Activated naive CD8-positive, alpha-beta T cell treated with anti-CD3 and anti-CD28 coated beads for 36 hours (primary cell): ENCODE results near the gene PPT1. TPM values are rescaled to one million over a fixed set of nuclear protein-coding genes. Genes with fewer than 3 reads are reported as not detected.

Source experiments
- DNase-seq: peaks from one replicate; pipeline ENCODE4 v3.0.0; 2021
- H3K27ac Mint-ChIP-seq: one replicate; pipeline ENCODE4 v1.8.0; 2022; ENCODE audit warnings: mild to moderate bottlenecking, moderate library complexity, mixed read lengths
- H3K27me3 Mint-ChIP-seq: one replicate; pipeline ENCODE4 v1.8.0; 2022; ENCODE audit warnings: mild to moderate bottlenecking, mixed read lengths
- H3K36me3 Mint-ChIP-seq: one replicate; pipeline ENCODE4 v1.8.0; 2021; ENCODE audit warnings: mild to moderate bottlenecking, mixed read lengths
- H3K4me1 Mint-ChIP-seq: one replicate; pipeline ENCODE4 v1.8.0; 2021; ENCODE audit warnings: mixed read lengths
- H3K4me3 Mint-ChIP-seq: one replicate; pipeline ENCODE4 v1.8.0; 2022; ENCODE audit warnings: mild to moderate bottlenecking, moderate library complexity, mixed read lengths
- H3K9me3 Mint-ChIP-seq: one replicate; pipeline ENCODE4 v1.8.0; 2022; ENCODE audit warnings: mixed read lengths
- total RNA-seq, 2 experiments: library from RNA; stranded (reverse); gene quantifications; one replicate each; pipeline ENCODE4 v1.2.3, GENCODE V29; 2021

The PPT1 gene
- total RNA-seq, 2 experiments from 2014 or later, result 87.5 to 93.7 TPM

DNA sequence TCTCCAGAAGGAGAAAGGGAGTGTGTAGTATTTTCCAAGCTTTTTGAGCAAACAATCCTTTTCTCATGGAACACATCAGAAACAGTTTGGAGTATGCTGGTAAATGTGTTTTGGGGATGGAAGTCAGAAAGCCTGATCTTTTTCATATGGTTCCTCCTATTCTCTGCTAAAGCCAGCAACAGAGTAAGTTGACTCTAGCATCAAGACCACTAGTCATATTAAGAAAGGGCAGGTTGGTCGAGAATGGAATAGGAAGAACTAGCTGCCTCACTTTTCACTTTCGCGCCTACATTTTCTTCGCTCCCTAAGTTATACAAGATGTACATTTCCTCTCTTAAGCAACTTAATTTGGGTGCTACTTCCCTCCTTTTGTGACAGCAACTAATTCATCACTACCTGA lies 24.0 kb downstream of the PPT1 start:
- no peak overlapping the region for H3K4me3 Mint-ChIP-seq
- no peaks in the 10 kb centered on the region for H3K27me3 Mint-ChIP-seq
- peaks cover 33% of the 10 kb centered on the region for H3K36me3 Mint-ChIP-seq
- H3K9me3 Mint-ChIP-seq, result no peaks in the 10 kb centered on the region
- no peak for DNase-seq
- H3K27ac Mint-ChIP-seq, result peak overlapping the region; percentile 60
- H3K4me1 Mint-ChIP-seq, result peaks cover 10% of the 10 kb centered on the region

DNA sequence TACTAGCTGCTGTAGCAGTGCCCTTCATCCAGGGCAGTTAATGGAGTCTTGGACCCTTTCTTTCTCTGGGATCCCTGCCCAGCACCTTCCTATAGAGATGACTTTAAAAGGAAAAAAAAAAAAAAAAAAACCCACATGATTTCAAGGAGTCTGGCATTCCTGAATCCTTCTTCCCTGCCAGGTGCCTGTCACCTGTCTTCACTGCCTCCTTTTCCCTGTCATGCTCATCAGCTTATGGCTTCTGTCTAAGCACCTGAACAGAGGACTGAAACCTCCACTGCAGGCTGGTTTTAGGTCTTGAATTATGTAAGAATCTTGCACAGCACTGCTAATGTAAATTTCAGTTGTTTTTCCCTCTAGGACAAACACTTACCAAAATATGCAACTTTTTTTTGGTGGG lies 24.9 kb downstream of the PPT1 start:
- Mint-ChIP-seq H3K9me3 (no peaks in the 10 kb centered on the region), H3K27ac (peak overlapping the region; percentile 60), H3K4me3 (no peak overlapping the region), H3K36me3 (peaks cover 37% of the 10 kb centered on the region), H3K4me1 (peaks cover 14% of the 10 kb centered on the region), H3K27me3 (no peaks in the 10 kb centered on the region)
- no peak for DNase-seq

DNA sequence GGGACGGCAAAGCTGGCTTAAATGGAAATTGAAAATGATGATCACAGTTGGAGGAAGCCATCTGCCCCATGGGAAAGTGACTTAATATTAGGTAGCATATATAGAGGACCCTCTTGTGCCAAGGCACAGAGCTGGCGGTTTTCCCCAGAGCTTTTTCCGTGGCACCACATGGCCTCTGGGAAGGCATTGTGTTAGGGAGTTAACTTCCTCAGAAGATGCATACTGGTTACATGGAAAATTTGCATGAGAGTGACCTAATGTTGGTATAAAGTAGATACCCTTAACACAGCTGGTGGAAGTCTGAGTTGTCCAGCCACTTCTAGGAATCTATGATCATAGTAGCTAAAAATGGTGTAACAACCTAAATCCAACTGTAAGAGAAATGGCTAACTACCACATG lies 29.2 kb downstream of the PPT1 start:
- no peak for DNase-seq
- Mint-ChIP-seq H3K27ac (peak overlapping the region; percentile 94), H3K27me3 (no peaks in the 10 kb centered on the region), H3K36me3 (peaks cover 60% of the 10 kb centered on the region), H3K9me3 (no peaks in the 10 kb centered on the region), H3K4me3 (no peak overlapping the region), H3K4me1 (peaks cover 42% of the 10 kb centered on the region)

DNA sequence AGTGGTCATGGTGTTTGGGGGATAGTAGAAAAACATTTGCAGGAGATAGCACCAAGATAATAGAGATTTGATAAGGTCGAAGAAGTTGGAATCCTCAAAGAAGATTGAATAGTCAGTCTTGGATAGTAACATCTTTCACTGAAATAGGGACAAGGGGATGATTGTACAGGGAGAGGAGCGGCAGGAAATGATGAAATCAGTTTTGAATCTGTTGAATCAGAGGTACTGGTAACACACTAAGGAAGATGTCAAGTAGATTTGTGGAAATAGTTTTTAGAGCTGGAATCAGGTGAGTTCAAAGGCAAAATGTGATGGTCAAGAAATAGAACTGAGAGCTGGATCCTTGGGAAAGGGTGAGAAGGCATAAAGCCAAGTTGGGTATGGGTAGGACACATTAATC lies 30.0 kb downstream of the PPT1 start:
- H3K27me3 Mint-ChIP-seq, result no peaks in the 10 kb centered on the region

DNA sequence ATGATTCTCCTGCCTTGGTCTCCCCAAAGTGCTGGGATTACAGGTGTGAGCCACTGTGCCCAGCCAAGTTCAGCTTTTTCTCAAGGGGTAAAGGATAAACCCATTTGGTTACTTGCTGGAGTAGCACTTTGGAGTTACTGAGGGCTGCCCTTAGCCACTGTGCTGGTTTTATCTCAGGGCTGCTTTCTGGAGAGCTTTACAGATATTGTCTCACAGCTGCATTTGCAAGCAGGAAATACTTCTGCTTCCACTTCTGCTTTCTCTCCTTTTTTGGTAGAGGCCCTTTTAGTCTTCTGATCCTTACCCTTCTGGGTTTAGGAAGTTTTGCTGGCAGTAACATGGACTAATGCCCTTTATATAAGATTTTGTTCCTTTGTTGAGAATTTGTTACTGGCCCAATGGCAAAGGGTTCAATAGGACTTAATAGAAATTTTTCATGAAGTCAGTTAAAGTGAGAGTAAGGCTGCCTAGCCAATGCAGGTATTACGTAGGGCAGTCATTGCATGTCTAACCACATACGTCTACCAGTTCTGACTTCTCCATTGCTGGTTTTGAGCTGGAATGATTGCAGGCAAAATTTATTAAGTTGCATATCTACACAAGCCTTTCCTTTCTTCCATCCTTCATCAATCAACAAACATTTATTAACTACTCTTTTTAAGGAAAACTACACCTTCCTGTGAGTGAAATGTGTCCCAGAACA lies 32.1 kb downstream of the PPT1 start:
- no peaks in the 10 kb centered on the region for H3K27me3 Mint-ChIP-seq

More for the DNA sequence above, 30.0 kb downstream of the PPT1 start:
- H3K4me1 Mint-ChIP-seq, result peaks cover 43% of the 10 kb centered on the region
- H3K36me3 Mint-ChIP-seq, result peaks cover 58% of the 10 kb centered on the region
- H3K27ac Mint-ChIP-seq, result peak overlapping the region; percentile 94
- H3K9me3 Mint-ChIP-seq, result no peaks in the 10 kb centered on the region
- no peak overlapping the region for H3K4me3 Mint-ChIP-seq
- DNase-seq, result no peak

DNA sequence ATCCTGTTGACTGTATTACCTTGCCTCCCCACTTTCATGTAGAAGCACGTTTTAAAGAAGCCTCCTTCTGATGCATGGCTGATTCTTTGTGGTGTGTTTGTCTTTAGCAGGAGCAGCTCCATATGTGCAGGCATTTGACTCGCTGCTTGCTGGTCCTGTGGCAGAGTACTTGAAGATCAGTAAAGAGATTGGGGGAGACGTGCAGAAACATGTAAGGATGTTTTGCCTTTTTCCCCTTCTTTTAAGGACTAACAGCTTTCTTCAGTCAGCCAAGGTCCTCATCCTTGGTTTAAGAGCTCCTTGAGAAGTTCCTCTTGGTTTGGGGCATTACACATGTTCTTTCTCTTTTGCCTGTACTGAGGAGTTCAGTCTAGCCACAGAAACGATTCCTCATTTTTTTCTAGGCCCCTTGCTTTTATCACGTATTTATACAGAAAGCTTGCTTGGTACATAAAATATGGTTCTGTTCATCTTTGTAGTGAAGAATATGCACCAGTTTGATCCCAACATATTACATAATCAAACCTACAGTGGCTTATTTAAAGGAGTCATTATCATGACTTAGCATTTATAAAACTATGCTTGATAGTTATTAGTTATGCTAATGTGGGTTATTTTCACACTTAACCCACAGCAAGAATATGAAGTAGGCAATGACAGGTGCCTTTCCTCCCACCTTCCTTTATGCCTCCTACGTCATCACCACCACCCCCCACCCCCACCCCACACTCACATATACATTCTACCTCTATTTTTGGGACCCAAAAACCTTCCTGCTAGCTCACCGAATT lies 36.9 kb downstream of the PPT1 start:
- no peak for DNase-seq
- Mint-ChIP-seq H3K4me3 (peak overlapping the region; percentile 55), H3K27ac (peak overlapping the region; percentile 95), H3K9me3 (no peaks in the 10 kb centered on the region), H3K36me3 (peaks cover 82% of the 10 kb centered on the region), H3K4me1 (peaks cover 86% of the 10 kb centered on the region), H3K27me3 (no peaks in the 10 kb centered on the region)

More for the DNA sequence above, 32.1 kb downstream of the PPT1 start:
- Mint-ChIP-seq H3K27ac (peak overlapping the region; percentile 76), H3K4me1 (peaks cover 62% of the 10 kb centered on the region), H3K9me3 (no peaks in the 10 kb centered on the region), H3K4me3 (no peak overlapping the region), H3K36me3 (peaks cover 67% of the 10 kb centered on the region)
- no peak for DNase-seq

DNA sequence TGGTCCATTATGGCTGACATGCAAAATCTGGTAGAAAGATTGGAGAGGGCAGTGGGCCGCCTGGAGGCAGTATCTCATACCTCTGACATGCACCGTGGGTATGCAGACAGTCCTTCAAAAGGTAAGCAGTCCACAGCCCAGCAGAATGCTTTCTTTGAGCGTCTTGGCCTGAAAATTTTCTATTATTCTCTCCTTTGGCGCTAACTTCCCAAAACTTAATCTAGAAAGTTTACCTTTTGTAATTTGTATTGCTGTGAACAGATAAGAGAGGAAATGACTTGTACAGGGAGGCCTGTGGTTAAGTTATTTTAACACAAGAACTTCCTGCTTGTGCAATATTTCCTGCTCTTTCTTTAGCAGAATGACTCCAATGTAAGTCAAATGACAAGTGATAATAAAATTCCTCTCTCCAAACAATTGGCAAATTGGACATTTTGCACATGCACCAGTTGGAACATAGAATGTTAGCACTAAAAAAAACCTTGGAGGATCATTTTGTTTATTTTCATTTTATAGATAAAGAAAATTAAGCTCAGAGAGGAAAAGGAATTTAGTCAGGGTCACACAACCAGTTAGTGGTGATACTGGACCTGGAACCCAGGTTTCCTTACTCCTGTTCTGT lies 37.6 kb downstream of the PPT1 start:
- H3K9me3 Mint-ChIP-seq, result no peaks in the 10 kb centered on the region
- peaks cover 82% of the 10 kb centered on the region for H3K36me3 Mint-ChIP-seq
- H3K27ac Mint-ChIP-seq, result peak overlapping the region; percentile 95
- no peak for DNase-seq
- H3K4me3 Mint-ChIP-seq, result peak overlapping the region; percentile 61
- no peaks in the 10 kb centered on the region for H3K27me3 Mint-ChIP-seq
- peaks cover 87% of the 10 kb centered on the region for H3K4me1 Mint-ChIP-seq

DNA sequence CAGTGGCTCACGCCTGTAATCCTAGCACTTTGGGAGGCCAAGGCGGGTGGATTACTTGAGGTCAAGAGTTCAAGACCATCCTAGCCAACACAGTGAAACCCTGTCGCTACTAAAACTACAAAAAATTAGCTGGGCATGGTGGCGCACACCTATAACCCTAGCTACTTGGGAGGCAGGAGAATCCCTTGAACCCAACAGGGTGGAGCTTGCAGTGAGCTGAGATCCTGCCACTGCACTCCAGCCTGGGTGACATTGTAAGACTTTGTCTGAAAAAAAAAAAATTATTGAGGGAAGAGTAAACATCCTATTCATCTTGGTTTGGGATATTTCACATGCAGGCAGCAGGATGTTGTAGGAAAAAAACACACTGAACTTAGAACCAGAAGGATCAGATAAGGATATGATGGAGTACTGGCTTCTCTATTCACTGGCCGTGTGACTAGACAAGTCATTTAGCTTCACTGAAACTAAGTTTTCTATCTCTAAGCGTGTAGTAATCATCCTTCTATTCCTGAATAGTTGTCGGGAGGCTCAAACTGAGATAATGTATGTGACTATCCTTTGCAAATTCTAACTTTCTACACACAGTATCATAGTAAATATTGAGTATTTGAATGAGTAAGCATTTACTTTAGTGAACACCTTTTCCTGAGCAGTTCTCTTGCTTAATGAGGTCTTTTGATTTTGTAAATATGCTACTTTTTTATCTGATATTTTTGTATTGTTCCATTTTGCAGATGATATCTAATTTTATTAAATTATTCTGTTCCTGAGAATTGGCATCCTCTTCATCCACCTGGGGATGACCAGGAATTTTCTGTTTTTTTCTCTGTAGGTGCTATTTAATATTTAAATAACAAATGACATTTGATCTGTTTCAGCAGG lies 38.4 kb downstream of the PPT1 start:
- Mint-ChIP-seq H3K36me3 (peaks cover 81% of the 10 kb centered on the region), H3K27ac (peak overlapping the region; percentile 95), H3K4me3 (peak overlapping the region; percentile 61), H3K4me1 (peaks cover 85% of the 10 kb centered on the region), H3K27me3 (no peaks in the 10 kb centered on the region), H3K9me3 (no peaks in the 10 kb centered on the region)
- no peak for DNase-seq

DNA sequence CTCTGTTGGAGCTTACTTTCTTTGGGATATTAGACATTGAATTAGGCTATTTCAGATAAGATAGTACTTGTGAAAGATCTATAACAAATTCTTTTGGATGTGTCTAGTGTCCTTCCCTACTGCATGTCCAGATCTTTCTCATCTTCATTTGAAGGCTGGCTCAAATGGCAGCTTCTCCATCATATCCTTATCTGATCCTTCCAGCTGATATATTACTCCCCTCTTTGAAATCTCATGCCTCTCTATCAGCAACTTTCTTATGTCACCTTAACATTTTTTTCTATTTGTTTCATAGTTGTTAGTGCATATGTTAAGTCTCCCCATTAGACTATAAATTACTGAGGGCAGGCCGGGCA lies 39.0 kb downstream of the PPT1 start:
- H3K4me3 Mint-ChIP-seq, result peak overlapping the region; percentile 32

DNA sequence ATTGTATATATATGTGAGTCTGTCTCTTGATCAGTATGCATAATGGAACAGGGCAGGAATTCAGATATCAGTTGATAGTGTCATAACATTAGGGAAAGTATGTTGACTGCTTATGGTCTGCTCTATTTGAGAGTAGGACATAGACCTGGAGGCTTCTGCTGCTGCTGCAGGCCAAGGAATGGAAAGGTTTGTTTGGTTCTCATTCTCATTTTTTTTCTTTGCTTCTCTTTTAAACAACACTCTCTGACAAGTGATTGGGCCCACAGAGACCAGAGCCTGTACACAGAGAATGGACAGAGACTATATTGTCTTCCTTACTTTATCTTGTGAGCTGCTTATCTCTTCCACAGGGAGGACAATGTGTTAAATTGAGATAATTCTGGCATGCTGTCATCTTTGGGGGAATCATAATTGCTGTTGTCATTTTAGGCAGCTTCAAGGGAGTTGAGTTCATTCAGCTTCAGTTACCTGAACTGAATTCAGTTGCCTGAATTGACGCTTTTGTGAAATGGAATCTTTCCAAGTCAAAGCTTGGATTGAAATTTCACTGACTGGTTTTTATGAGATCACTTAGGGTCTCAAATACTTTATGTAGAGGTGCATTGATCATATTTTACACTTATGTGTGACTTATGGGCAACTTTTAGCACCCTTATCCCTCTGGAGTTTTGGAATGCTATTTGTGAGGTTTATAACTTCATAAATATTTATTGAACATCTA lies 39.6 kb downstream of the PPT1 start:
- peaks cover 87% of the 10 kb centered on the region for H3K4me1 Mint-ChIP-seq
- H3K4me3 Mint-ChIP-seq, result no peak overlapping the region
- H3K27me3 Mint-ChIP-seq, result no peaks in the 10 kb centered on the region
- no peaks in the 10 kb centered on the region for H3K9me3 Mint-ChIP-seq
- H3K36me3 Mint-ChIP-seq, result peaks cover 83% of the 10 kb centered on the region
- no peak for DNase-seq
- H3K27ac Mint-ChIP-seq, result peak overlapping the region; percentile 95

More for the DNA sequence above, 39.0 kb downstream of the PPT1 start:
- peaks cover 85% of the 10 kb centered on the region for H3K4me1 Mint-ChIP-seq
- H3K27me3 Mint-ChIP-seq, result no peaks in the 10 kb centered on the region
- DNase-seq, result no peak
- no peaks in the 10 kb centered on the region for H3K9me3 Mint-ChIP-seq
- peaks cover 80% of the 10 kb centered on the region for H3K36me3 Mint-ChIP-seq
- peak overlapping the region; percentile 95 for H3K27ac Mint-ChIP-seq

DNA sequence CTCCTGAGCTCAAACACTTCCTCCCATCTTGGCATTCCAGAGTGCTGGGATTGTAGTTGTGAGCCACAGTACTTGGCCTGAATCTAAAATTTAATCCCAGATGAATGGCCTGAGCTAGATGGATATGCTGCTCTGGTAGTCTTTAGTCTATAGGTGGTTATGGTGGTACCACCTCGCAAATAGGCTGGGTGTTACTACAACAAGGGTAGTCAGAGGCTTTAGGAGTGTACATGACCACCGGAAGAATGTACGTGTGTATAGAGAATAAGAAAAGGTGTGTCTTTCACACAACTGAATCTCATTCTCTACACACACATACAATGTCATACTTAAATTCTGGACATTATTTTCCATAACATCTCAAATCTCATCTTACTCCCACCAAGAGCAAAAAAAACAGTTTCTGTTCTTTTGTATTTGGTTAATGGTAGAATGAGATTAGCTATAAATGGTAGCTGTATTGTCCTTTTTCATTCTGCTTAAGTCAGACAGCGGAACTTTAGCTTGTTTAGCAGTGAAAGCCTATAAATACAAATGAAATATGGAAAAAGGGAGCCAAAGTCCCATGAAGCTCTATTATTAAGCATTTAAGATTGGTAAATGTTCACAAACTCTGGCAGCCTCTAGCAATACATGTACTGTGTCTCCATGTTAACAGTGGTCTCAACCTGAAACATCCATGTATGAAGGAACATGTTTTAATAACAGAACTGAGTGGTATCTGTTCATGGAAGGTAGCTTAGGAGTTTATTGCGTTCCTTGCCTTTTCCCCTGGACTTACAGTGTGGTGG lies 40.3 kb downstream of the PPT1 start:
- H3K36me3 Mint-ChIP-seq, result peaks cover 83% of the 10 kb centered on the region
- no peaks in the 10 kb centered on the region for H3K27me3 Mint-ChIP-seq
- H3K4me3 Mint-ChIP-seq, result no peak overlapping the region
- no peak for DNase-seq
- H3K4me1 Mint-ChIP-seq, result peaks cover 87% of the 10 kb centered on the region
- H3K27ac Mint-ChIP-seq, result peak overlapping the region; percentile 95
- no peaks in the 10 kb centered on the region for H3K9me3 Mint-ChIP-seq

DNA sequence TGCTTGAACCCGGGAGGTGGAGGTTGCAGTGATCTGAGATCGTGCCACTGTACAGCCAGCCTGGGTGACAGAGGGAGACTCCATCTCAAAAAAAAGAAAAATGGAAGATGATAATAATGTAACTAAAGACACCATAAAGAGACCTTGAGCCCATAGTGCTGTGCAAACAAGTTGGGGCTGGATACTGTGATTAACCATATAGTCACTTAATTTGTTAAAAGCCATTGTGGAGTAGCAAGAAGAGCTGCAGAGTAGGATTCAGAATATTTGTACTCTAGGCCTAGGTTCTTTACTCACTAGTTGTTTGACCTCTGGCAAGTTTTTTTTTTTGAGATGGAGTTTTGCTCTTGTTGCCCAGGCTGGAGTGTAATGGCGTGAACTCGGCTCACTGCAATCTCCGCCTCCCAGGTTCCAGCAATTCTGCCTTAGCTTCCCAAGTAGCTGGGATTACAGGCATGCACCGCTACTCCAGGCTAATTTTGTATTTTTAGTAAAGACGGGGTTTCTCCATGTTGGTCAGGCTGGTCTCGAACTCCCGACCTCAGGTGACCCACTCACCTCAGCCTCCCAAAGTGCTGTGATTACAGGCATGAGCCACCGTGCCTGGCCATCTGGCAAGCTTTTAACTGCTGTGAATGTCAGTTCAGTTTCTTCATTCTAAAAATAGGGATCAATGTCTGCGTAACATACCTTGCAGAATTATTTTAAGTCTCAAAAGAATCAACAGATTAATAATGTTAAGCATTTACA lies 43.7 kb downstream of the PPT1 start:
- Mint-ChIP-seq H3K9me3 (no peaks in the 10 kb centered on the region), H3K27me3 (no peaks in the 10 kb centered on the region), H3K27ac (peak overlapping the region; percentile 54), H3K4me1 (peaks cover 84% of the 10 kb centered on the region), H3K4me3 (no peak overlapping the region), H3K36me3 (peaks cover 86% of the 10 kb centered on the region)
- no peak for DNase-seq

DNA sequence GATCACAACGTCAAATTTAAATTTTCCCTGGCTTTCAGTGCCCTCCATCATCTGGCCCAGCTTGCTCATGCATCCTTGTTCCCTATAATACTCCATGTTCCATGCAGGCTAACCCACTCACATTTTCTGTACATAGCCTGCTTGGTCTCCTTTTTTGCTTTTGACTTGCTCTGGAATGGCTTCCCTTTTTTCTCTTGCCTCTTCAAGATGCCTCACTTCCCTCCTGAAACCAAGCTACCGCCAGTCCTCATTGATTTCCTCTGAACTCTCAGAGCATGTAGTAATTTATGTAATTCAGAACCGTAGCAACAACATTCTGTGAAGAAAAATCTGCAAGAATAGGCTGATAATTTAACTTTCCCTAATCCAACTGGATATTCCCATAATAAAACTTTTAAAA lies 46.2 kb downstream of the PPT1 start:
- no peaks in the 10 kb centered on the region for H3K27me3 Mint-ChIP-seq
- H3K9me3 Mint-ChIP-seq, result no peaks in the 10 kb centered on the region
- peaks cover 82% of the 10 kb centered on the region for H3K4me1 Mint-ChIP-seq
- DNase-seq, result no peak
- H3K36me3 Mint-ChIP-seq, result peaks cover 79% of the 10 kb centered on the region
- H3K27ac Mint-ChIP-seq, result peak overlapping the region; percentile 84
- H3K4me3 Mint-ChIP-seq, result peak overlapping the region; percentile 0
